Loucy (cell line): Measurements from ENCODE around the gene WDR45B.

Experiments used
- CTCF ChIP-seq: fragments of 200-600 bp; sonication (generic); conservative IDR thresholded peaks from 2 replicates; pipeline ENCODE4 v1.5.1; 2014; ENCODE audit warnings: mild to moderate bottlenecking, antibody characterized with exemption, low read length
- EZH2phosphoT487 ChIP-seq: fragments of 200-600 bp; IDR thresholded peaks from 2 replicates; pipeline ENCODE4 v1.6.1; 2018; ENCODE audit warnings: antibody characterized with exemption, mild to moderate bottlenecking, moderate library complexity, borderline replicate concordance

GRCh38 chr17:82602487-82602886 lies 45.8 kb downstream of the WDR45B start:
- TF ChIP-seq CTCF (no peak), EZH2phosphoT487 (no peak)
